GM20000 (cell line): ENCODE measurements around the gene RAB11FIP4.

Experiments
- DNase-seq: peaks from one replicate; pipeline ENCODE4 v3.0.0; 2012; ENCODE audit warnings: low spot score
- TF ChIP-seq, protein P1 (sequence below): IDR thresholded peaks from 2 replicates; pipeline ENCODE4 v1.5.1; 2012; ENCODE audit warnings: mild to moderate bottlenecking, control low read depth; ENCODE audit errors: extremely low read depth, missing control alignments

The RAB11FIP4 gene

DNA sequence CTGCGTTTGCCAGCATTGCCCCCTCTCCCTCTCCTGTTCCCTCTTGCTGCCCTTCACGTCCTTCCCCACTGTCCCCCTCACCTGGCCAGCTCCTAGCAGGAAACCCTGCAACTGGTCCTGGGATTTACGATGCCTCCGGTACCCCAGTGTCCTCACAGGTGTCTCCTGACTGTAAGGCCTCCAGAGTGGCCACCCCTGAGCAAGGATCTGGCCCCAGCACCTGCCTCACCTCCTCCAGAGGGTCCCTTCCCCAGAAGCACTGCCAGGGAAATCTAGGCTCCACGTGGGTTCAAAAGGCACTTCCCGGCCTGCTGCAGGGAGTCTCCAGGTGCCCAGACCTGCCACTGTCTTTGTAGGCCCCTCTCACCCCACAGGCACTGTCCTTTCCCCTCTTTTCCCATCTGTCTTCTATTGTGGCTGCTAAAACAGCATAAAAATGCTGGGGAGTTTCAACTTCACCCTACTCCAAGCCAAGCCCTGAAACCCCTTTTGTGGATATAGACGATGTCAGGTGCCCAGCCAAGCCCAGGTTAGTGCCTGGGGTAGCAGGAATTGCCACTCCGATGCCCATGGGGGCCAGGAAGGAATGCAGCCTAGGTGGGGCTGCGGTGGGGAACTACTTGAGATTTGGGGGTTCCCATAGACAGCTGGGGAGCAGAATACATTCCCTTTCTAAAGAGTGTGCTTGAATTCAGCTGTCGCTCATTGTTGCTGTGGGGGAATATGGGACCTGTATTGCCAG lies 25.7 kb downstream of the RAB11FIP4 start:
- TF ChIP-seq, protein P1, sequence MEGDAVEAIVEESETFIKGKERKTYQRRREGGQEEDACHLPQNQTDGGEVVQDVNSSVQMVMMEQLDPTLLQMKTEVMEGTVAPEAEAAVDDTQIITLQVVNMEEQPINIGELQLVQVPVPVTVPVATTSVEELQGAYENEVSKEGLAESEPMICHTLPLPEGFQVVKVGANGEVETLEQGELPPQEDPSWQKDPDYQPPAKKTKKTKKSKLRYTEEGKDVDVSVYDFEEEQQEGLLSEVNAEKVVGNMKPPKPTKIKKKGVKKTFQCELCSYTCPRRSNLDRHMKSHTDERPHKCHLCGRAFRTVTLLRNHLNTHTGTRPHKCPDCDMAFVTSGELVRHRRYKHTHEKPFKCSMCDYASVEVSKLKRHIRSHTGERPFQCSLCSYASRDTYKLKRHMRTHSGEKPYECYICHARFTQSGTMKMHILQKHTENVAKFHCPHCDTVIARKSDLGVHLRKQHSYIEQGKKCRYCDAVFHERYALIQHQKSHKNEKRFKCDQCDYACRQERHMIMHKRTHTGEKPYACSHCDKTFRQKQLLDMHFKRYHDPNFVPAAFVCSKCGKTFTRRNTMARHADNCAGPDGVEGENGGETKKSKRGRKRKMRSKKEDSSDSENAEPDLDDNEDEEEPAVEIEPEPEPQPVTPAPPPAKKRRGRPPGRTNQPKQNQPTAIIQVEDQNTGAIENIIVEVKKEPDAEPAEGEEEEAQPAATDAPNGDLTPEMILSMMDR, result no peak
- DNase-seq, result no peak

DNA sequence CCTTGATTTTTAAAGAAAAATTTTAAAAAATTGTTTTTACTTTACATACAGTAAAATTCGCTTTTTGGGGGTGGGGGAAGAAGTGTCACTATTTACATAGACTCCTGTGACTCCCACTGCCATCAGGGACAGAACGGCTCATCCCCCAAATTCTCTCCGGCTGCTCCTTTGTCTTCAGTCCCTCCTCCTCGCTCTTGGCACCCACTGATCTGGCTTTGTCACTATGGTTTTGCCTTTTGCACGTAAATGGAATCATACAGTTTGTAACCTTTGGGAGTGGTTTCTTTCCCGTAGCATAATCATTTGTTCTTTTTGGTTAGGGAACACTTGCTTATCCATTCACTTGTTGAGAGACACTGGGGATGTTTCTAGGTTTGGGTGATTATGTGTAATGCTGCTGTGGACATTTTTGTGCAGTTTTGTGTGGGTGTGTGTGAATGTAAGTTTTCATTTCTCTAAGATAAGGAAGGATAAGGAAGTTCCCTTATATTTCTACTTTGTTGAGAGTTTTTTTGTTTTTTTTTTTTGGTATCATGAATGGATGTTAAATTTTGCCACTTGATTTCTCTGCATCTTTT lies 27.4 kb downstream of the RAB11FIP4 start:
- TF ChIP-seq, protein P1, result no peak
- no peak for DNase-seq

DNA sequence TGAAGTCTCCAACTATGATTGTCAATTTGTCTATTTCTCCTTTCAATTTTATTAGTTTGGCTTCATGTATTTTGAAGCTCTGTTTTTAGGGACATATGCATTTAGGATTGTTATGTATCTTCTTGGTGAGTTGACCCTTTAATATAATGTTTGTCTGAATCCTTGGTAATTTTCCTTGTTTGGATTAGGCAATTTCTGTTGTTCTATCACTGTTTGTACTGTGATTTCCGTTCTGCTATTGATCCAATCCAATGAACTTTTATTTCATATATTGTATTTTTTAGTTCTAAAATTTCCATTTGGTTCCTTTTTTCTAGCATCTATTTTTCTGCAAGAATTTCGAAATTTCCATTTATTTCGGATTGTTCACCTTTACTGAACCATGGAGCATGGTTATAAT lies 31.0 kb downstream of the RAB11FIP4 start:
- no peak for DNase-seq
- TF ChIP-seq, protein P1, result no peak

DNA sequence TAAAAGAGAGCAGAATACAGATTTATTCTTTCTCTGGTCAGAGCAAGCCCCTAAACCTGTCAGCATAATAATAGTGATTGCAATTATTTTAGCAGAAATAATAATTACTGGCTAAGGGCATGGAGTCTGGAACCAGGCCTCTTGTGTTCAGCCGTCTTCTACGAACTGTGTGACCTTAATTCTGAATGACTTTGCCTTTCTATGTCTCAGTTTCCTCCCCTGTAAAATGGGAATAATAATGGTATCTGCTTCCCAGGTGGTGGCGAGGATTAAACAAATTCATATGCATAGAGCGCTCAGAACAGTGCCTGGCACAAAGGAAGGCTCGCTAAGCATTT lies 33.4 kb downstream of the RAB11FIP4 start:
- DNase-seq, result no peak
- TF ChIP-seq, protein P1, result no peak

DNA sequence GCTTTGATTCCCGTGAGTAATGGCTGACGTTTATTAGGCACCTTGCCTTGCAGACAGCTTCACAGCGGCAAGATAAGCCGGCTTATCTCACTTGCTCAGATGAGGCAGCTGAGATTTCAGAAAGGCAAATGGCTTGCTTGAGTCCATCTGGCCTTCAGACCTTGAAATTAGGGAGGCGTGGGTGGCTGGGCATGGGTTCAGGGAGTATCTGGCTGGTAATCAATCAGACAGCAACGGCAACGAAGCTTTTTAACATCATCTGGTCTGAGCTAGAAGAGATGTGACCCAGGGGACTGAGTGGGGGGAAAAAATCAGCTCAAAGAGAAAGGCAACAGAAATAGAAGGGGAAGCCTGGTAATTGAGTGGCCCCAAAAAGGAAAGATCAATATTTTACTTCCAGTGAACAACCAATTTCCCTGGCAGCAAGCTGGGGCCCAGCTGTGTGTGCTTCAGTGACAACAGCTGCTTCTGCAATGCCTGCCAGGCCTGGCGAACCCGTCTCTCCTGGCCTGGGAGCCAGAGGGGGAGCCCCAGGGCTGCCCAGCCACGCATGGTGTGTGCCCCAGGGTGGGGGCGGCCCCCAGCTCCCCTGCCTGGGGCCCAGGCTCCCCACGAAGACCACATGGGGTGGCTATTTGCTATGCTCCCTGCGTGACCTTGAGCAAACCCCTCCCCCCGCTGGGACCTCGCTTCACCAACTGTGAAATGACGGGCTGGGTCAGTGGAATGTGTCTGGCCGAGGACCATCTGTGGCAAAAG lies 34.0 kb downstream of the RAB11FIP4 start:
- TF ChIP-seq, protein P1, result no peak
- DNase-seq, result no peak

DNA sequence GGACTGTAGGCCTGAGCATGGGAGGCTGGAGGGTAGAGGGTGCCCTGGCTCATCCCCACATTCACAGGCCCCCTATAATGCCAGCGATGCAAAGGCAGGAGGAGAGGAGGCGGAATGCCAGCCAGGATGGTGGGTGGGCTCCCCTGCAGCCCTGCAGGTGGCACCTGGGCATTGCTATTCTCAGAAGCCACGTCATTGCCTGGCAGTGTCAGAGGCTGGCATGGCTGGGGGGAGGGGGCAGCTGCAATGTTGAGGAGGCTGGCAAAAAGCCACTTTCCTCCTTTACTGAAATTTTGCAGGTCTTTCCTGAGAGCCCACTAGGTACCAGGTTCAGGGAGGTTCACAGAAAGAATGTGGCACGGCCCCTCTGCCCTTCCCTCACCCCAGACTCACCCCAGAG lies 36.2 kb downstream of the RAB11FIP4 start:
- TF ChIP-seq, protein P1, result no peak
- DNase-seq, result no peak

DNA sequence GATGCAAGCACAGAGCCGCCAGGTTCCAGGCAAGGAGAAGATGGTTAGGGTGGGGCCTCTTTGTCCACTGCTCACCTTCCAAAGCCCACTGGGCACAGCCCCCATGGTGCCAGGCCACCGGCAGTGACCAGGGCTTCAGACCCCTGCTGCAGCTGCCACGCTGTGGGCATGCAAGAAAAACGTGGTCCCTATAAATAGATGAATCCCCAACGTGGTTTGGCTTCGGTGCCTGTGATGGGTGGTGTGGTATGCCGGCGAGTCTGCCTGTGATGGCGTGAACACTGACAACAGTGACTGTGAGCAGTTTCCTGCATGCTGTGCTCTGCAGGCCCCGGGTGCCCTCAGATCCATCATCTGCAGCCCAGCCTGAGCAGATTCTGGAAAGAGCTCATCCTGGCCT lies 36.6 kb downstream of the RAB11FIP4 start:
- no peak for DNase-seq
- TF ChIP-seq, protein P1, result no peak
